Hepatic stellate cell (primary cell): ENCODE measurements around the gene KRT32.

ENCODE experiments used
- DNase-seq: peaks from one replicate; pipeline ENCODE4 v3.0.0; 2011; ENCODE audit warnings: low spot score

KRT32 gene

GRCh38 chr17:41492771-41493170 lies 25.6 kb upstream of the KRT32 start:
- no peak for DNase-seq

- DNase-seq, result no peak
These were observed 25.2 kb upstream of the KRT32 start for GRCh38 chr17:41492351-41492750.

- DNase-seq, result no peak
These were observed 24.3 kb upstream of the KRT32 start for GRCh38 chr17:41491476-41491875.

GRCh38 chr17:41490000-41490990 lies 23.1 kb upstream of the KRT32 start:
- no peak for DNase-seq

- no peak for DNase-seq
These were observed 22.3 kb upstream of the KRT32 start, which contains the start of gene KRT36 for GRCh38 chr17:41489531-41489930. TSS of gene KRT36 (minus strand) at chr17:41489910. CDS start at chr17:41489864, 46 bp downstream.

GRCh38 chr17:41486809-41487530 lies 19.8 kb upstream of the KRT32 start:
- no peak for DNase-seq

GRCh38 chr17:41486316-41486715 lies 19.1 kb upstream of the KRT32 start:
- no peak for DNase-seq

- DNase-seq, result no peak
These were observed 18.0 kb upstream of the KRT32 start for GRCh38 chr17:41484920-41485904.

GRCh38 chr17:41483991-41484826 lies 17.0 kb upstream of the KRT32 start:
- no peak for DNase-seq

- no peak for DNase-seq
These were observed 16.3 kb upstream of the KRT32 start for GRCh38 chr17:41483531-41483930.

- no peak for DNase-seq
These were observed 13.8 kb upstream of the KRT32 start, which contains the start of gene KRT35 for GRCh38 chr17:41481036-41481435. TSS of gene KRT35 (minus strand) at chr17:41481151. CDS start at chr17:41481097, 54 bp downstream.

- DNase-seq, result no peak
These were observed 13.4 kb upstream of the KRT32 start for GRCh38 chr17:41480581-41480980.

- DNase-seq, result no peak
These were observed 12.9 kb upstream of the KRT32 start for GRCh38 chr17:41480136-41480535.

- DNase-seq, result no peak
These were observed 11.1 kb upstream of the KRT32 start for GRCh38 chr17:41478237-41478636.

- no peak for DNase-seq
These were observed 10.0 kb upstream of the KRT32 start for GRCh38 chr17:41476866-41477815.

- no peak for DNase-seq
These were observed 8.2 kb upstream of the KRT32 start for GRCh38 chr17:41475421-41475820.

- DNase-seq, result no peak
These were observed 7.7 kb upstream of the KRT32 start for GRCh38 chr17:41474863-41475262.

- DNase-seq, result no peak
These were observed 1.2 kb upstream of the KRT32 start for GRCh38 chr17:41468346-41468745.

GRCh38 chr17:41467561-41467960 lies 375 bp upstream of the KRT32 start:
- no peak for DNase-seq

GRCh38 chr17:41464682-41465081 lies 2.5 kb downstream of the KRT32 start:
- DNase-seq, result no peak
